Esophagus muscularis mucosa (tissue), 4 donors: Measurements from ENCODE around the gene RABL3.

Experiments
- CTCF ChIP-seq, 3 experiments: fragments of 200-600 bp in 2 of 3; fragments of 450-650 bp in 1 of 3; sonication (generic) in 2 of 3; IDR thresholded peaks; one replicate each; pipeline ENCODE4 v1.5.1; 2017 to 2019; ENCODE audit warnings: antibody characterized with exemption in 3 of 3, mild to moderate bottlenecking in 2 of 3, moderate library complexity in 1 of 3
- EP300 ChIP-seq: sonication (generic); formaldehyde crosslinking; IDR thresholded peaks from one replicate; pipeline ENCODE4 v1.6.1; 2017; ENCODE audit warnings: antibody characterized with exemption
- POLR2A ChIP-seq: fragments of 450-650 bp; IDR thresholded peaks from one replicate; pipeline ENCODE4 v1.6.1; 2017; ENCODE audit warnings: antibody characterized with exemption, moderate library complexity, mild to moderate bottlenecking, low read depth
- POLR2AphosphoS5 ChIP-seq, 2 donors: sonication (generic); formaldehyde crosslinking; IDR thresholded peaks; one replicate each; pipeline ENCODE4 v1.6.1; 2017; ENCODE audit warnings: antibody characterized with exemption in 2 of 2

DNA sequence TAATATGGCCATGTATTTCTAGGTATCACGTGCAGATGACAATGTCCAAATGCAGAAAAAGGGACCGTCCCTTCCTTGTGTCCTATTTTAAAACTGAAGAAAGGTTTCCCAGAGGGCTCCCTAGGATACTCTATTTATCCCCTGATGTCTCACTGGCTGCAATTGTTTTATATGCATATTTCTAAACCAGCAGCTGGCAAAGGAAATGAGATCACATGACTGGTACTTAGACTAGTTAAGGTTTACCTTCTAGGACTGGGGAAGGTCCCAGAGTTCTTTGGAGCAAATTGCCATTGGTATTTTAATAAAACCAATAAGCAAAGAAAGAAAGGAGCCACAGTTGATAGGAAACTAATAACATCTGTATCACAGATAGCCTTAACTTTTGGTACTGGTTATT, 29.8 kb upstream of the RABL3 start:
- TF ChIP-seq POLR2A: no peak
- no peak for TF ChIP-seq POLR2AphosphoS5 (IDR thresholded peaks at IDR 0.05)
- no peak for TF ChIP-seq CTCF (IDR thresholded peaks at IDR 0.05)
- no peak for TF ChIP-seq EP300
